B cell (primary cell): Measurements from ENCODE around the gene CILP2. TPM values are rescaled to one million over a fixed set of nuclear protein-coding genes. Genes with fewer than 3 reads are reported as not detected.
A peak's percentile ranks its signal among the peaks of the same experiment; 100 is the strongest.

Experiments used
- ATAC-seq: fragments of 200-7000 bp; cut with Tn5 transposase; one replicate; pipeline ENCODE4 v1.10.0; 2021; ENCODE audit warnings: low read depth, mild to moderate bottlenecking, moderate number of reproducible peaks, moderate library complexity
- CTCF ChIA-PET: fragments of 350-600 bp; sonication (Branson Sonifier 250); formaldehyde crosslinking; loops from one replicate; lab custom pipeline; 2021; ENCODE audit warnings: antibody characterized with exemption, inconsistent platforms; lab: Charles Lee
- POLR2A ChIA-PET: fragments of 350-600 bp; sonication (Branson Sonifier 250); formaldehyde crosslinking; loops from one replicate; lab custom pipeline; 2021; ENCODE audit warnings: antibody characterized with exemption; lab: Charles Lee
- DNase-seq: peaks from one replicate; pipeline ENCODE4 v3.0.0; 2013
- H2AFZ ChIP-seq: 2 replicates; pipeline ENCODE4 v1.6.1; 2012; ENCODE audit warnings: mild to moderate bottlenecking, low read depth, low read length; ENCODE audit not compliant: insufficient read depth, poor library complexity, severe bottlenecking
- H3K27ac ChIP-seq, 2 donors: 1 replicate in 1 of 2; 2 replicates in 1 of 2; pipeline ENCODE4 v1.5.1; 2012 to 2013; ENCODE audit warnings: low read length in 2 of 2, mild to moderate bottlenecking in 2 of 2, moderate library complexity in 1 of 2
- H3K27me3 ChIP-seq, 4 experiments: fragments of 200-600 bp in 1 of 4; sonication (generic) in 1 of 4; replicated peaks in 1 of 4; 1 replicate in 2 of 4; 2 replicates in 2 of 4; pipeline versions ENCODE4 v1.6.1 to v1.7.0; 2013 to 2016; ENCODE audit warnings: low read length in 3 of 4, mild to moderate bottlenecking in 2 of 4, mixed read lengths in 1 of 4, moderate library complexity in 1 of 4; ENCODE audit not compliant: insufficient read depth in 4 of 4, control insufficient read depth in 3 of 4; ENCODE audit errors: control extremely low read depth in 1 of 4
- H3K36me3 ChIP-seq, 2 experiments: replicated peaks in 1 of 2; 1 replicate in 1 of 2; 2 replicates in 1 of 2; pipeline versions ENCODE4 v1.6.1 to v1.7.1; 2013; ENCODE audit warnings: low read length in 1 of 2; ENCODE audit not compliant: insufficient read depth in 2 of 2, control insufficient read depth in 1 of 2; ENCODE audit errors: control extremely low read depth in 1 of 2, extremely low read depth in 1 of 2
- H3K4me1 ChIP-seq, 2 donors: fragments of 200-600 bp in 1 of 2; sonication (generic) in 1 of 2; 1 replicate in 1 of 2; 2 replicates in 1 of 2; pipeline versions ENCODE4 v1.5.1 to v1.6.1; 2013 to 2017; ENCODE audit warnings: low read length in 2 of 2; ENCODE audit not compliant: control insufficient read depth in 2 of 2, insufficient read depth in 2 of 2
- H3K4me2 ChIP-seq: replicated peaks from 2 replicates; pipeline ENCODE3; 2012; ENCODE audit warnings: mild to moderate bottlenecking, low read depth, low read length; ENCODE audit not compliant: poor library complexity, severe bottlenecking
- H3K4me3 ChIP-seq, 5 experiments: fragments of 200-600 bp in 1 of 5; sonication (generic) in 1 of 5; 1 replicate in 3 of 5; 2 replicates in 2 of 5; pipeline versions ENCODE4 v1.5.1 to v1.7.0; 2011 to 2016; ENCODE audit warnings: low read length in 4 of 5, mild to moderate bottlenecking in 4 of 5, low read depth in 2 of 5, control low read depth in 1 of 5, moderate library complexity in 1 of 5; ENCODE audit not compliant: insufficient read depth in 1 of 5; ENCODE audit errors: control extremely low read depth in 1 of 5, extremely low read depth in 1 of 5
- H3K79me2 ChIP-seq: fragments of 200-600 bp; sonication (generic); one replicate; pipeline ENCODE4 v1.6.0; 2016; ENCODE audit warnings: low read length; ENCODE audit not compliant: control insufficient read depth, insufficient read depth
- H3K9ac ChIP-seq: fragments of 200-600 bp; sonication (generic); 2 replicates; pipeline ENCODE4 v1.6.1; 2017; ENCODE audit warnings: mild to moderate bottlenecking, low read length, moderate library complexity
- H3K9me3 ChIP-seq, 3 donors: one replicate each; pipeline versions ENCODE4 v1.6.1 to v1.7.1; 2013; ENCODE audit warnings: low read length in 2 of 3; ENCODE audit not compliant: control insufficient read depth in 2 of 3, insufficient read depth in 1 of 3; ENCODE audit errors: control extremely low read depth in 1 of 3
- H4K20me1 ChIP-seq: 2 replicates; pipeline ENCODE4 v1.6.0; 2012; ENCODE audit warnings: mild to moderate bottlenecking, low read length; ENCODE audit not compliant: insufficient read depth, control insufficient read depth, poor library complexity, severe bottlenecking
- H3K27ac Mint-ChIP-seq: one replicate; pipeline ENCODE4 v1.8.0; 2021; ENCODE audit warnings: mixed read lengths
- H3K27me3 Mint-ChIP-seq: one replicate; pipeline ENCODE4 v1.8.0; 2021; ENCODE audit warnings: mixed read lengths
- H3K4me1 Mint-ChIP-seq: one replicate; pipeline ENCODE4 v1.8.0; 2021; ENCODE audit warnings: mixed read lengths
- H3K4me3 Mint-ChIP-seq: one replicate; pipeline ENCODE4 v1.8.0; 2021; ENCODE audit warnings: mixed read lengths
- H3K9me3 Mint-ChIP-seq: one replicate; pipeline ENCODE4 v1.8.0; 2022; ENCODE audit warnings: mixed read lengths; ENCODE audit not compliant: insufficient read depth
- CTCF ChIP-seq: fragments of 200-600 bp; IDR thresholded peaks from one replicate; pipeline ENCODE4 v1.8.0; 2022; ENCODE audit warnings: antibody characterized with exemption, mild to moderate bottlenecking
- EZH2 ChIP-seq: IDR thresholded peaks from 2 replicates; pipeline ENCODE4 v1.6.1; 2012; ENCODE audit warnings: borderline replicate concordance, low read depth, mild to moderate bottlenecking, moderate library complexity, low read length; ENCODE audit not compliant: insufficient read depth, poor library complexity, severe bottlenecking
- WGBS: methylation state at CpG from one replicate; pipeline ENCODE4 v1.1.5; 2013; ENCODE audit warnings: missing lambda C conversion rate; ENCODE audit not compliant: insufficient coverage; 5-methylcytosine and 5-hydroxymethylcytosine counted together
- intact Hi-C: fragments of 100-400 bp; cut with micrococcal nuclease; formaldehyde crosslinking; loops from one replicate; pipeline ENCODE4 v1.10.0; 2022
- polyA plus RNA-seq: library from polyadenylated mRNA; depleted of rRNA; stranded (reverse); fragments of >200 nt; gene quantifications from 2 replicates; pipeline ENCODE4 v1.2.3, GENCODE V29; 2012
- total RNA-seq, 2 donors: library from RNA; stranded (reverse); fragments of 120-200 nt in 1 of 2; gene quantifications; 1 replicate in 1 of 2; 2 replicates in 1 of 2; pipeline versions ENCODE4 v1.2.3 to v1.2.4, GENCODE V29; 2013 to 2022

Gene CILP2
- total and polyA plus RNA-seq, 2 donors (not counting 1 experiment from before 2014, with no cell fraction given): 0.04 to 0.12 TPM

- POLR2A ChIA-PET: no interaction called here
- no peaks in the 10 kb centered on the region for H4K20me1 ChIP-seq
- Mint-ChIP-seq H3K9me3 (no peaks in the 10 kb centered on the region), H3K27me3 (no peaks in the 10 kb centered on the region), H3K4me1 (peaks cover 18% of the 10 kb centered on the region), H3K27ac (peak overlapping the region; percentile 37), H3K4me3 (no peak overlapping the region)
- 100% methylated on average over 1 of the region's 2 CpGs for WGBS
- TF ChIP-seq EZH2: no peak
- no peak for TF ChIP-seq CTCF
- H3K9me3 ChIP-seq: no peaks in the 10 kb centered on the region
- no peaks in the 10 kb centered on the region for H3K36me3 ChIP-seq
- H3K27me3 ChIP-seq: no peaks in the 10 kb centered on the region
- no peak overlapping the region for H3K4me3 ChIP-seq
- no peak overlapping the region for H2AFZ ChIP-seq
- H3K4me1 ChIP-seq: peaks cover 3 to 16% of the 10 kb centered on the region in 2 donors
- no peaks in the 10 kb centered on the region for H3K79me2 ChIP-seq
- ATAC-seq (no peak), DNase-seq (no peak)
- H3K9ac ChIP-seq: no peak overlapping the region
- no peak overlapping the region for H3K27ac ChIP-seq
- CTCF ChIA-PET: no interaction called here
- no peak overlapping the region for H3K4me2 ChIP-seq
- intact Hi-C loops: no loop called here
These were observed 50.5 kb downstream of the CILP2 start for GRCh38 chr19:19588546-19588945.

- ChIA-PET CTCF (interaction anchor here (0.7 kb wide), 1 partner anchor 34 kb away, joined by 3 read pairs; no protein-coding TSS in a partner anchor), POLR2A (no interaction called here)
- H4K20me1 ChIP-seq: no peaks in the 10 kb centered on the region
- no peak overlapping the region for H3K9ac ChIP-seq
- H3K4me1 ChIP-seq: peaks cover 3 to 16% of the 10 kb centered on the region in 2 donors
- no peaks in the 10 kb centered on the region for H3K36me3 ChIP-seq
- H3K79me2 ChIP-seq: no peaks in the 10 kb centered on the region
- Mint-ChIP-seq H3K9me3 (no peaks in the 10 kb centered on the region), H3K4me1 (peaks cover 27% of the 10 kb centered on the region), H3K27me3 (no peaks in the 10 kb centered on the region), H3K27ac (peak overlapping the region; percentile 96), H3K4me3 (peak overlapping the region; percentile 77)
- H3K27ac ChIP-seq: peak overlapping the region; percentile 83
- H3K9me3 ChIP-seq: no peaks in the 10 kb centered on the region
- DNase-seq (peak; percentile 72), ATAC-seq (peak; percentile 83)
- peak overlapping the region; percentile 54 for H3K4me2 ChIP-seq
- intact Hi-C loops: no loop called here
- no peak overlapping the region for H3K4me3 ChIP-seq
- TF ChIP-seq EZH2: no peak
- TF ChIP-seq CTCF: no peak
- 62% methylated on average over 10 of the region's 13 CpGs for WGBS
- H2AFZ ChIP-seq: peak overlapping the region; percentile 54
- H3K27me3 ChIP-seq: no peaks in the 10 kb centered on the region
These were observed 53.2 kb downstream of the CILP2 start for GRCh38 chr19:19591133-19591825.
